ENCODE data around the gene FBXO41.

The FBXO41 gene

DNA sequence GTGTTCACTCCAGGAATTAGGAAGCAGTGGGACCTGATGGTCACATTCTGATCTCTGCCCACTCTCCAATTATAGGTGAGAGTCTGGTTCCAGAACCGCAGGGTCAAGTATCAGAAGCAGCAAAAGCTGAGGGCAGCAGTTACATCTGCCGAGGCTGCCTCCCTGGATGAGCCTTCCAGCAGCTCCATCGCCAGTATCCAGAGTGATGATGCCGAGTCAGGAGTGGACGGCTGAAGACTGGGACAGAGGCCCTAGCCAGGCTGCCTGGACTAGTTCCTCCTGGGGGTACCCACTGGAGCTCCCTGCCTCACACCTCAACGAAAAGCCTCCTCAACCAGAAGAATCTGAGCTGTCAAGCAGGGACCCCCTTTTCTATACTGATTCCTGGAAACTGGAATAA, 73.6 kb downstream of the FBXO41 start:
- DNase-seq = no peak

DNA sequence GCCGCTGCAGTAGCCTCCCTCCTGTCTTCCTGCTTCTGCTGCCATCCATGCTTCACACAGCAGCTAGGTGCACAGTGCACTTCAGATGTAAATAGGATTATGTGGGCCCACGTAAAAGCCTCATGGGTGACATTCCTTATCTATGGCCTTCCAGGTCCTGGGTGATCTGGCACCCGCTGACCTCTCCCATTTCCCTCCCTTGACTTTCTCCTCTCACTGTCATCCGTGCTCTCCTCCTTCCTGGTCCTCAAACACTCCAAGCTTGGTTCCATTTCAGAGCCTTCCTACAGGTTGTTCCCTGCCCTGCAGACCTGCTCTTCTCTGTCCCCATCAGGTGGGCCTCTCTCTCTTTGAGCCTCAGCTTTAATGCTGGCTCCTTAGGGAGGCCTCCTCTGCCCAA, 74.3 kb downstream of the FBXO41 start:
- DNase-seq = no peak

GRCh38 chr2:73208258-73208657, 76.0 kb downstream of the FBXO41 start:
- DNase-seq = no peak

DNA sequence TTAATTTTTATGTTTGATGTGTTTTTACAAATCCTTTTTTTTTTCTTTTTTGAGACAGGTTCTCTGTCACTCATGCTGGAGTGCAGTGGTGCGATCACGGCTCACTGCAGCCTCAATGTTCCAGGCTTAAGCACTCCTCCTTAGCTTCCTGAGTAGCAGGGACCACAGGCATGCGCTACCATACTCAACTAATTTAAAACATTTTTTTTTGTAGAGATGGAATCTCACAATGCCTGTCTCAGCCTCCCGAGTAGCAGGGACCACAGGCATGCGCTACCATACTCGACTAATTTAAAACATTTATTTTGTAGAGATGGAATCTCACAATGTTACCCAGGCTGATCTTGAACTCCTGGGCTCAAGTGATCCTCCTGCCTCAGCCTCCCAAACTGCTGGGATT, 78.7 kb downstream of the FBXO41 start:
- no peak for DNase-seq
